LNCAP (cell line): ENCODE measurements around the gene FMR1.

Source experiments
- CTCF ChIP-seq: fragments of 450-650 bp; IDR thresholded peaks from 2 replicates; pipeline ENCODE4 v1.5.1; 2017; ENCODE audit warnings: mild to moderate bottlenecking

Gene FMR1

GRCh38 chrX:147981038-147981752, 69.5 kb downstream of the FMR1 start, which contains the start of gene FMR1NB:
Gene FMR1NB (plus strand): TSS chrX:147981337. CDS start chrX:147981403, 66 bp downstream.
- TF ChIP-seq CTCF, result no peak
